ENCODE measurements around the gene CCNQ.
A peak's percentile ranks its signal among the peaks of the same experiment; 100 is the strongest.

CCNQ gene

DNA sequence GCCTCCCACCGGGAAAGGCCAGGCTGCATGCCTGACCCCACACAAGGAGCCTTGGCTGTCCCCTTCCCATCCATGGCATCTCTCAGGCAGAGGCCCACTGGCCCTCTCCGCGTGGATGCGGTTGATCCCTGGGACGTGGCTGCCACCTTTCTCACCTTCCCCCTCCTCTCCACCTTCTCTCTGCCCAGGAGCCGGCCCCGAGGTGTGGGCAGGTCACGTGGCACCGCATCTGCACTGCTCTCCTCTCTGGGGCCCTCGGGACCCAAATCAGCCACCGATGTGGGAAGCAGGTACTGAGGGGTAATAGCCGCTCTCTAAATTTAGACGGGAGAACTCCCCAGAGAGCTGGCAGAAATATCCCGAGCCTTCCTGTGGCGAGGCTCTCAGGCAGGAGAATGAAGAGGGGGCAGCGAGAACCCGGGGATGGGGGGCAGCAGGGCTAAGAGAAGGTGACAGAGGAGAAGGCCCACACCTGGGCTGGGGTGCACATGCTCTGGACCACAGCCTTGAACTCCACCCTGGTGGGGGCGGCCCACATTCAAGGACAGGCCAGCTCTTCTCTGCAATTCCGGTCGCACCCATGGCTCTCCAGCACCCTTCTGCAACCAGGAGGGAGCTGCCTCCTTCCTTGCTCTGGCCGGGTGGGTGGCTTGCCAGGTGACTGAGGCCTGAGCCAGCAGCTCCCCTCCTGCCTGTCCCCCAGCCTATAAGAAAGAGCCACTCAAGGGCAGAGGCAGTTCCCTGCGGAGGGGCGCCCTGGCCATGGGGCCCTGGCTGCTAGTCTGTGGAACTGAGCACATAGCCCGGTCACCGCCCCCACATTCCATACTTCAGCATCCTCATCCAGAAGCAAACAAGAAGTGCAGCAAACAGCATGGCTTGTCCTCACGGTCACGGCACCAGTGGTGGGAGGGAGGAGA is 38.4 kb upstream of the CCNQ start:
- DNase-seq (ENCODE audit: low read depth in 2 of 2), result no peak

DNA sequence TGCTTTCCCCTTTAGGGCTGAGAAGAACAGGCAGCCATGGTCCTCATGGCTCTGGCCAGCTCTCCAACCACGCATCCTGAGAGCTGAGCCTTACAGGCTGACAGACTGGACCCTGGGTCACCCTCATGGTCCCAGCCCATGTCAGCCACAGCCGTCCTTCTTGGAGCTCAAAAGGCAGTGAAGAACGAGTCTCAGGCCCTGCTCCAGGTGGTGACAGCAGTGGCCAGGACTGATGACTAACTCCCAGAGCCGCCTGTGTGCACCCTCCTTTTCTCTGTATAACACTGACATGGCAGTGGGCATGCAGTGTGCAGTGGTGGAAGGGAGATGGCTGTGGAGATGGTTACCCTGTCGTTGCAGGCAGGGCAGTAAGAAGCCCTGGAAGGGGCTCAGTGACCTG is 37.8 kb upstream of the CCNQ start:
- DNase-seq (ENCODE audit: low read depth in 2 of 2), result no peak

DNA sequence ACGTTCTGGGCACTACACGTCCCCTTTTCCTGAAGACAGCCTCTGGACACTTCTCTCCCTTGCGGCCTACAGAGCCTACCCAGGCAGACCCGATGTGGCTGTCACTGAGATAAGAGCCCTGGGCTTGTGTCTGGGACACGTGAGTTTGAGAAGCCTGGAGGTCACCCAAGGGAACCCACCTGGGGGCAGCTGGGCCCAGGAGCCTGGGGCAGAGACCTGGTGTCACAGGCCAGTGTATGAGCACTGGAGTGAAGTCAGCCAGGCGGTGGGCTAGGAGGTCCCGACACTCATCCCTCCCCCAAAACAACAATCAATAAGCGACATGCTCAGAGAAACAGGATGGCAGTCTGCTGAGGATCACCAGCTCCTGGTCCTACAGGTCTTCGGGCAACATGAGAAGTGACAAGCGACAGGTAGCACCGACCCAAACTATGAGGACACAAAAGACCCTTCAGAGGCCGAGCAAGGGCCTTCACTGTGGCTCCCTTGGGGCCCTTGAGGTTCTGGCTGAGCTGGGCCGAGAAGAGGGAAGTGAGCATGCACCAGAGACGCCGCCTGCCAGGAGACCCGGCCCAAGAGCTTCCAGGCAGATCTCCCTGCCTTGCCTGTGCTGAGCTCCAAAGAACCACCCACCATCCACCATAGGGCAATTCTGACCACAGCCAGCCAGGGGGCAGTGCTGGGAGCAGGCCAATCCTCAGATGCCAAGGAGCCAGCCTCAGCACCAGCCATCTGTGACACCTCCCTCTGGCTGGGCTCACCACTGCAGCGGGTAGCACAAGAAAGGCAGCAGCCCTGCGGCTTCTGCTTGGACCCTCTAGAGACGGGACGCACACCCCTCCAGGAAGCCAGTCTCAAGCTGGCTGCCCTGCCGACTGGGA is 37.1 kb upstream of the CCNQ start:
- DNase-seq (ENCODE audit: low read depth in 2 of 2), result peak in 1 of 2 donors; percentile 13

DNA sequence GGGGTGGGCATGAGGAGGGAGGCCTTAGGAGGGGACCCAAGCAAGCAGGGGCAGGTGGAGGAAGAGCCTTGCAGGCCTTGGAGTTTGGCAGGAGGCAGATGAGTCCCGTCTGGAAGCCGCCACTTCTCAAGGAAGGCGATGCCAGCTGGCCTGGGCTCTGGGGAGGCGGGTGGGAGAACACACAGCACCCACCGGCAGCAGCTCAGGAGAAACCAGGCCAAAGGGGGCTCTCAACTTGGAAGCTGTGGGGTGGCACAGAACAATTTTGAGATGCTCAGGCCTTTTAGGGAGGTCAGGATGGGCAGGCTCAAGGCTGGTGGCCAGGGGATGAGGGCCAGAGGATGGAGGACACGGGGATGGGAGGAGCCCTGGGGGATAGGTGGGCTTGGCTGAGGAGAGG is 36.4 kb upstream of the CCNQ start:
- DNase-seq (ENCODE audit: low read depth in 2 of 2), result no peak

DNA sequence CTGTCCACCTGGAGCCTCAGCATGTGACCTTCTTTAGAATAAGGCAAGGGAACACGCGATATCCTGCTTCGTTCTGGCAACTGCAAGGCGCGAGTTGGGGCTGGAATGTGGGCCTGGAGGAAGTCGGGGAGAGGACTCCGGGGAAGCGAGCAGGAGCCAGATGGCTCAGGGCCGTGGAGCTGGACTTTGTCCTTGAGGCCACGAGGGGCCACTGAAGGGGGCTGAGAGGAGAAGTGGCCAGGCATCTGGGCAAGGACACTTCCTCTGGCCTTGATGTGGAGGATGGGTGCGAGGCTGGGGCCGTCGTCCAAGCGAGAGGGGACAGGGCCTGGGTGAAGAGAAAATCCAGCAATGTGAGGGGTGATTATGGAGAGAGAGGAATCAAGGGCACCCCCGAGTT is 35.9 kb upstream of the CCNQ start:
- DNase-seq (ENCODE audit: low read depth in 2 of 2), result no peak

DNA sequence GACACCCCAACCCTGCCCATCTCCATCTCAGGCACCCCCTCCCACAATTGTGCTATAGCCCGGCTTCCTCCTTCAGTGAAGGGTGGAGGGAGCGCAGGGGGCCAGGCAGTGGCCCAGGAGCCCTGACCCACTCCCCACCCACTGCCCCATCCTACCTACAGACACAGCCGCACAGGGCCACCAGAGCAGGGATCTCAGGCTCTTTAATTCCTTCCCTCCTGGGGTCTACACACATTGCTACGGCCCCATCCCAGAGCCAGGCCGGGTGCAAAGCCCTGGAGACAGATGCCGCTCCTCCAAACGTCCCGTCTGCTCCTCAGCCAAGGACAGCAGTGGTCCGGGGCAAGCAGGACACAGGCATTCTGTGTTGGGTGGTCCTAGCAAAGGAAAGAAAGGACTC is 35.3 kb upstream of the CCNQ start:
- DNase-seq (ENCODE audit: low read depth in 2 of 2), result no peak

DNA sequence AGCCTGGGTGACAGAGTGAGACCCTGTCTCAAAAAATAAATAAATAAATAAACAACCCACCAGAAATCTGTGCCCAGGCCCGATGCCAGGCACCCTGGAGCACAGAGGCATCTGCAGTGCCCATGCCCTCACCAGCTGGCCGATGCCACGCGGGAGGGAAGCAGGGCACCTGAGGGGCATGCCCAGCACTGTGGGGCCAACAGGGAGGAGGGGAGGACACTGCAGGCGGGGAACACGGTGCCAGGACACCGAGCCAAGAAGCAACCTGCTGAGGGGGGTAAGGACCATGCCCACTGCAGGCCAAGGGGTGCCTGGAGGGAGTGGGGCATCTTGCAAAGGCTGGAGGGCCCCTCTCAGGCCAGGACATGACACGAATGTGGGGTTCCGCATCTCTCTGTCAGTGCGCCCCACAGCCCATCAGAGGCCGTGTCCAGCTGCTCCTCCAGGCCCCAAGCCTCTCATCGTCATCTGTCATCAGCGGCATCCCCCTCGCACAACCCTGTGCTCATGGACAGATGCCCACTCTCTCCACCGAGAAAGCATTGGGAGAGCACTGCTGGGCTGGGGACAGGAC is 34.8 kb upstream of the CCNQ start:
- no peak for DNase-seq (ENCODE audit: low read depth in 2 of 2)

DNA sequence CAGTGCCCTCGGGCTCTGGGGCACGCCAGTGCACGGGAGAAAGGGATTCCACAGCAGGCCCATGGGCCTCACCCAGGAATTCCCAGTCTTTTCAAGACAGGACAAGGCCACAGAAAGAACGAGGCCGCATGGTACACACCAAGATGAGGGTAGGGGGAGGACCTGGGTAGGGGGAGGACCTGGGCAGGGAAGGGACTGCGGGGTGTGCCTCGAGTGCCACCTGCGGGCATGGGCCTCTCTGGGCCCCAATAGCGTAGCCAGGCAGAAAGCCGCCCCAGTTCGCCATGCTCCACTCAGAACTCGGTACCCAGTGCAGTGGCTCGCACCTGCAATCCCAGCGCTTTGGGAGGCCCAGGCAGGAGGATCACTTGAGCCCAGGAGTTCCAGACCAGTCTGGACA is 34.1 kb upstream of the CCNQ start:
- no peak for DNase-seq (ENCODE audit: low read depth in 2 of 2)

DNA sequence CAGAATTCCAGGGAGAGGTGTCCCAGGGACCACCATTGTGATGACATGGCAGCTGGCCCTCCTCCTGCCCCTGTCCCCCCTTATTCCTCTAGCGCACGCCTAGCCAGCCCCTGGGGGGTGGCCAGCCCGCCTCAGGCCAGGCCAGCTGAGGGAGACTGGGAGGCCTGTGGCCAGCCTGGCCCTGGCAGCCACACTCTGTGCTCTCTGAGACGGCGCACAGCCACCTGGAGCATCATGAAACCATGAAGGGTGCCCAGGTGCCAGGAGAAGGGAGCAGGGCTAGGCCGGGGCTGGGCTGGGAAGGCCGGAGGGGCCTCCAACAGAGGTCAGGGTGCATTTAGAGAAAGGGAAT is 33.6 kb upstream of the CCNQ start:
- no peak for DNase-seq (ENCODE audit: low read depth in 2 of 2)

DNA sequence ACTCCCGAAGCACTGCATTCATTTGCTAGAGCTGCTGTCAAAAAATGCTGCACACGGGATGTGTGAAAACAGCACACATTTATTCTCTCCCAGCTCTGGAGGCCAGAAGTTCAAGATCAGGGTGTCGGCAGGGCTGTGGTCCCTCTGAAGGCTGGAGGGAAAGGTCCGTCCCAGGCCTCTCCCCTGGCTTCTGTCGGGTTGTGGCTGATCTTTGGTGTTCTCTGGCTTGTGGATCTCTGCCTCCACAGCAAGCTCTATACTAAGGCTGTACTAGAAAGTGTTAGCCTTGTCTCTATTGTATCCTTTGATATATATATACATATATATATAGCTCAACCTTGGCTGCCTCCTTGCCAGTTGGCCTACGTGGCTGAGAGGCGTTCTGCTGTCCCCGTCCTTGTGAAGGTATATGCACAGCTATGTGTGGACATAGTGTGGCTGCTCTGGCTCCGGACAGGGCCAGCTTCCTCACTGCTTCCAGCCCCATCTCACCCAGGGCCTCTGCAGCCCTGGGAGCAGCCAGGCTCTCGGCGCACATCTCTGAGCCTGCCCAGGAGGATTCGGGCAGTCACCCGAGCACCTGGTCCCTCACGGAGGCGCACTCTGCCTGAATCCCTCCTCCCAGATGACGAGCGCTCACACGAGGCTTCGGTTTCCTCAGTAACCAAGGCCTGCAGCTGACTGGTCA is 33.1 kb upstream of the CCNQ start:
- DNase-seq (ENCODE audit: low read depth in 2 of 2), result no peak

DNA sequence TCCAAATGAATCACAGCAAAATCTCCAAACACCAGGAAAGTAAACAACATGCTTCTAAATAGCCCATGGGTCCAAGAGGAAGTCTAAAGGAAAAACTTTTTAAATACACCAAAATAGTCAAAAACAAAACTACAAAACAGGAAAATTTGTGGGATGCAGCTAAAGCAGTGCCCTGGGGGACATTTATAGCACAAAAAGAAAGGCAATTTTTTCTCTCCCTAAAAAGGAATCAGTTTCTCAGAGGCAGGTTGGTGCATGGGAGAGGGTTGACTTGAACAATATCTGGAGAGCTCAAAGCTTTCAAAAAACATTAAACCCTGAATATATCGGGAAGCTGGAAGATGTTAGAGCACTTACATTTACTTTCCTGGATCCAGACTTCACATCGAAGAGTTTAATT is 32.4 kb upstream of the CCNQ start:
- no peak for DNase-seq (ENCODE audit: low read depth in 2 of 2)

DNA sequence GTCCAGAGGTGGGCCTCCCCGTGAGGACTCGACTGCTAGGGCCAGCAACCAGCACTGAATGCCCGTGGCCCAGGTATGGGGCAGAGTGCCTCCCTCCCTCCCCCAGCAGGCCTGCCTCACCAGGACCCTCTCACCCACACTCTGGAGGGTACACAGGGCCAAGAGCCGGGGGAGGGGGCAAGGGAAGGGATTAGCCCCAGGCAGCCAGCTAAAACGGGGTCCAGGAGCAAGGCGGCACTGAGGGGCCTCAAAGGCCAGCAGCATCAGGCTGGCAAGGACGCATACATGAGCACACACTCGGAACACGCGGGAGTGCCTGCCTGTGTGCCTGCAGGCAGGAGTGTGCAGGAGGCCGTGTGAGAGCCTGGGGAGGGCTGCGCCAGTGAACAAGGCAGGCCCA is 29.7 kb upstream of the CCNQ start:
- no peak for DNase-seq (ENCODE audit: low read depth in 2 of 2)

DNA sequence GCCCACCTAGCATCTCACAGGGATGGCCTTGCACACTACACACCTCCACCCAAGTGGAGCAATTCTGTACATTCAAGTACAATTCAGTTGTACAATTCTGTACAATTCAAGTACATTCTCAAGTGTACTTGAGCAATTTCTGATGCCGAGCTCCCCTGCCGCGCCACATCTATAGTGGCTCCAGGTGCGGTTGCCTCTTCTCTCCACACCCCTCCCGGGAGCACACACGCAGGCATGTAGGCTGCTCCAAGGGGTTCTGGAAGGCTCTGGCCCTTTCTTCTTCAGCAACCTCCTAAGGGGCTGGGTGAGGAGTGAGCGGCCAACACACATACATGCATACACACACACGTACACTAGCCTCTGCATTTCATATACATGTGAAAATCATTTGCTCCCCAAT is 29.2 kb upstream of the CCNQ start:
- DNase-seq (ENCODE audit: low read depth in 2 of 2), result no peak

DNA sequence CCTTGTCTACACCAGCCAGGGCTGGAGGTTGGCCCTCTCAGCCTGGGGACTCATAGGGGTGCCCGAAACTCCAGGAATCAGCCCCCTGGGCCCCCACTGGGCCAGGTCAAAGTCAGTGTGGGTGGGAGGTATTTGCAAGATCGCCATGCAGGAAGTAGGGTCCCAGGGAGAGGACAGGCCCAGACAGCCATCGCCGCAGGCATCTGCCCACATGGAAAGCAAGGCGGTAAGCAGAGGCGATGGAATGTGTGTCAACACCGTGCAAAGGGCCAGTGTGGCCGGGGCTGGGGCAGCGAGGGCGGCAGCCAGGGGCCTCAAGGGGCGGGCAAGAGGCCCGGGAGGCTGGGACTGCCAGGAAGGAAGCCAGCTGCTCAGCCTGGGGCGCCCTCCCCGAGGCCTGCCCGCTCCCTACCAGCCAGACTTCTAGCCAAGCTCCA is 28.8 kb upstream of the CCNQ start:
- no peak for DNase-seq (ENCODE audit: low read depth in 2 of 2)

DNA sequence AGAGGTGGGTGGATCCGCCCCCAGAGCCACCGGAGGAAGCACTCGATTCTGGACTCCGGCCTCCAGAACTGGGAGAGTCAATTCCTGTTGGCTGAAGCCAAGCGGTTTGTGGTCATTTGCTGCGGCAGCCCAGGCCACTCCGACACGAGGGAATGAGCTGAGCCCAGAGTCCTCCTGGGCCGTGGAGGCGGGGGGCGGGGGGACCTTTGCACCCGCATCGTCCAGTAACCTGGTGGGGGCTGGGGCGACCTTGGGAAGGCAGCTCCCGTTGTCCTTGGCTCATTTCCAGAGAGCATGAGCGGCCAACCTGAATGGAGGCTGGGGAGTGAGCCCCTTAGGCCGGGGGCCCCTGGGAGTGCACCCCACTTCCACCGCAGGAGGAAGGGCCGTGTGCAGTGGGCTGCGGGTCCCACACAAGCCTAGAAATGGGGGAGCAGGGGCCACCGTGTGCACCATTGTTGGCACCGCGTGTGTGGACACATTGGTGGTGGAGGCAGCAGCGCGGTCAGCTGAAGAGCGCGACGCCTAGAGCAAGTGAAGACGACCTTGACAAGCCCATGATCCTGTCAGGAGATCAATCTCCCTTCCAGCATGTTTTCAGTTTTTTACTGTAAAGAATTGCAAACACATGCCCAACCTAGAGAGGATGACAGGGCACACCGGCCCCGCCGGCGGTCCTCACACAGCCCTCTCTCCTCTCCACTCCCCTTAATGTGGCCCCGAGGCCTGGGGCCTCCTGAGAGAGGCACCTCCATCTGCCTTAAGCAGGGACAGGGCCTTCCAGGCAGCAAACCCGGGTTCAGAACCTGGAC is 28.1 kb upstream of the CCNQ start:
- DNase-seq (ENCODE audit: low read depth in 2 of 2), result no peak

DNA sequence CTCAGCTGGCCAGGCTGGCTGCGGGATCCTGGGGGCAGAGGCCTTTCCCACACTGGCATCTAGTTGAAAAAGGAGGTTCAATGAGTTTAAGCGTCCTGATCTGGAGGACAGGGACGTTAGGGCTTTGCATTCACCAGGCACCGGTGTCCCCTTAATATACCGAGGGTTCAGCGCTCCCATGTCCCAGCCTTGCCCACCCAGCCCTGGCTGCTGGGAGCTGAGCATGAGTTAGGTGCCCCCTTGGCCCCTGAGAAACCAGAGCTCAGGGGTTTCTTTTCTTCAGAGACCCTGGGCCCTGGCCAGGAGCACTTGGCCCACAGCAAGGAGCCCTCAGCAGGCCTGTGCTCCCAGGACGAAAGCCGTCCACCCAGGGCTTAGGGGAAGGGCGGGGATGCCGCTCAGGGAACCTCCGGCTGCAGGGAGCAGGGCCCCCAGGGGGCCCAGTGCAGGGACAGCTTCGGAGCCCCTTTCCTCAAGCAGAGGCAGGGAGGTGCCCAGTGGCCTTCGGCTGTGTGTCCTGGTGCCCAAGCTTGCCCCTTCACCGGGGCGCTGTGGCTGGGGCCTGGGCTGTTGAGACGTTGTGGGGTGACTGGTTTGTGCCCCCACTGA is 27.2 kb upstream of the CCNQ start:
- no peak for DNase-seq (ENCODE audit: low read depth in 2 of 2)

DNA sequence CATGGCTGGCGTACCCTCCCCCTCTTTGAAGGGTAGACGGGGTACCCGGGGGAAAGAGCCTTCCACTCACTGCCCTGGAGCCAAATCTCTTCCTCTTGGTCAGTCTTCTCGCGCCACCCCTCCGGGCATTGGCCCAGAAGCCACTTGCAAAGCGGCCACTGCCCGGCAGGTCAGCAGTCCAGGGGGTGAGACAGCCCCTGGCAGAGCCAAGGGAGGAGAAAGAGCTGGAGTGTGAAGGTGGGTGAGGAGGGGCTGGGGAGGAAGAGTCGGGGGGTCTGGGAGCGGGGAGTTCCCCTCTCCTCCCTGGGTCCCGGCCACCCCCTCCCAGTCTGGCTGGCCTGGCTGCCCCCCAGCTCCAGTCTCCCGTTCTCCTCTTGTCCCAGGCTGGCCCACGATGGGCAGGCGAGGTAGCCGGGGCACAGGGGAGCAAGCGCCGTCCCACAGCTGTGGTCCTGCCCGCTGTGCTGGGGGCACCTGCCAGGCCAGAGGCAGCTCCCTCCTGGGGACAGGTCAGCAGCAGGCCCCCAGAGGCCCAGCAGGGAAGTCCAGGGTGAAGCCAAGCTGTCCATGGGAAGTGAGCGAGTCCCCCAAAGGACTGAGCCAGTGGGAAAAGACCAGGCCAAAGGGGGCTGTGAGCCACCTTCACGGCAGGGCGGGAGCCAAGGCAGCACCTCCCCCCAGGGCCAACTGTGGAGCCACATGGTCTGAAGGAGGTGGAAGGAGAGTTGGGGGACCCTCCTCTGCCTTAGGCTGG is 26.5 kb upstream of the CCNQ start:
- no peak for DNase-seq (ENCODE audit: low read depth in 2 of 2)

DNA sequence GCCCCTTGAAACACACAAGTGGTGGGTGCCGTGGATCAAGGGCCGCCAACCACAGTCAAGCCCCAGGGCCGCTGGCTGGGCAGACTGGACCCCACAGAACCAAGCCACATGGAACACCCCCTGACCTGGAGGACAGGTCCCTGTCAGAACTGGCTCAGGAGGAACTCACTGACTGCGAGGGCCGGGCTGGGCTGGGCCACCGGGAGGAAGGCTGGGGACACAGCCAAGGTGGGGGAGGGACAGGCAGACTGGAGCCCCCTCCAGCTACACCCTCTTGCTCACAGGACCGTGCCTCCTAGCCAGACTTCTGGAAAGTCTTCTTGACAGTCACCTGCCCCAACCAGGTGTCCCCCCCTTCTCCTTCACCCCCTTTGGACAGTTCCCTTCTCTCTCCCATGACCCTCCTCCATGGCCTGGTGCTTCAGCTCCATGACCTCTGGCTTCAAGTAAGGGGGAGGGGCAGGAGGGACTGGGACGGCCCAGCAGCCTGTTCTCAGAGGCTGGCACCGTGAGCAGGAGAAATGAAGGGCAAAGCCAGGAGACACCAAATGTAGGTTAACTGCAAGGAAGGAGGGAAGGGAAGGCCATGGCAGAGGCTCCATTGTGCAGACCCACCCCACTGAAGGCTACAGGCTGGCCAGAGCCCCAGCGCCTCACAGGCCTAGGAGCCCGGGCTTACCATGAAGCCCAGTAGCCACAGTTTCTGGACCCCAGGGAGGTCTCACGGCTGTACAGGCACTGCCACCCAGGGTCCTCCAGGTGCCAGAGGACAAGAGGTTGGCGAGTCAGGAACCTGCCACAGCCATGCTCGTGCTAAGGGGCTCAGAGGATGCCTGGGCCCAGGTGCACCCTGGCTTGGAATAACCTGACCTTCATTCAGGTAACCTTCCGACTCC is 25.5 kb upstream of the CCNQ start:
- no peak for DNase-seq (ENCODE audit: low read depth in 2 of 2)
